Left lung (tissue), 10 donors: ENCODE measurements around the gene ZNF423. TPM values are rescaled to one million over a fixed set of nuclear protein-coding genes. Genes with fewer than 3 reads are reported as not detected.

Source experiments
- ATAC-seq: fragments of 200-7000 bp; cut with Tn5 transposase; one replicate; pipeline ENCODE4 v1.9.1; 2020; ENCODE audit warnings: moderate library complexity
- DNase-seq, 4 donors: peaks; one replicate each; pipeline ENCODE4 v3.0.0-alpha.2; 2013 to 2020
- H3K27ac ChIP-seq, 2 donors: fragments of 200-600 bp; sonication (generic) in 1 of 2; one replicate each; pipeline versions ENCODE4 v1.5.0 to v1.8.0; 2020 to 2021
- H3K27me3 ChIP-seq, 2 donors: fragments of 200-600 bp; sonication (generic) in 1 of 2; one replicate each; pipeline versions ENCODE4 v1.5.0 to v1.8.0; 2020 to 2021
- H3K36me3 ChIP-seq, 2 donors: fragments of 200-600 bp; sonication (generic) in 1 of 2; one replicate each; pipeline versions ENCODE4 v1.5.0 to v1.8.0; 2020 to 2021
- H3K4me1 ChIP-seq, 2 donors: fragments of 200-600 bp; one replicate each; pipeline ENCODE4 v1.8.0; 2021
- H3K4me3 ChIP-seq, 2 donors: fragments of 200-600 bp; sonication (generic) in 1 of 2; one replicate each; pipeline versions ENCODE4 v1.5.0 to v1.8.0; 2020 to 2021; ENCODE audit warnings: mild to moderate bottlenecking in 1 of 2
- H3K9me3 ChIP-seq, 2 donors: fragments of 200-600 bp; sonication (generic) in 1 of 2; one replicate each; pipeline versions ENCODE4 v1.5.0 to v1.8.0; 2020 to 2021
- intact Hi-C, 2 donors: fragments of 100-400 bp; cut with DNase I; formaldehyde crosslinking; loops; one replicate each; pipeline versions ENCODE4 v1.11.2 to v1.14.2; 2022
- polyA plus RNA-seq, 6 donors: library from polyadenylated mRNA; unstranded; fragments of 120-200 nt; gene quantifications; one replicate each; pipeline ENCODE4 v1.2.1, GENCODE V29; 2013; ENCODE audit not compliant: insufficient read length in 6 of 6
- total RNA-seq, 2 donors: library from RNA; stranded (reverse); fragmentation: NEBNext Ultra II Directional; extraction: Animal tissue kit (Norgen Biotek cat#: 25700); gene quantifications; one replicate each; pipeline ENCODE4 v1.2.1, GENCODE V29; 2021
- TF ChIP-seq, protein P1 (sequence below), 2 donors: fragments of 200-600 bp; sonication (generic) in 1 of 2; IDR thresholded peaks; one replicate each; pipeline versions ENCODE4 v1.5.0 to v1.8.0; 2021; ENCODE audit warnings: antibody characterized with exemption in 2 of 2
- donor health status: DM: no; HTN: yes; CAD: no.
- donor health status: DM: no; HTN: no; CAD: no.

The ZNF423 gene
- total and polyA plus RNA-seq, 8 donors, result 7.8 to 30.5 (median 26.6) TPM

DNA sequence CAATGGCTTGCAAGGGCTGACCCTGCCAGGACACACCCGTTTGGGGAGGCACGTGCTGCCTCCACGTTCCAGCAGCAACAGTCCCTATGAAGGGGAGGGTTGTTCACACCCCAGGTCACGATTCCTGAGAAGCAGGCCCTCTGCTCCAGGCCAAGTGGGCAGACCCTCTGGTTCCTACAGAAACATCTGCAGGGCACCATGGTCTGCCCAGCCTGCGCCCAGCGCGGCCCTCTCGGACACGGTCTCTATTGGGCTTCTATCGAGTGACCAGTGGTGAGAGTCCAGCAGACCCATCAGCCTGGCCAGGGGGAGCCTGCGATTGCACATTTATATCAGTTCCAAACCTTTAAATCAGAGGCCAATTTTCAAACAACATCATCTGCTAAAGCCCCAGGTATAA, 128.3 kb downstream of the ZNF423 start:
- H3K4me3 ChIP-seq, result no peak overlapping the region
- ATAC-seq (no peak), DNase-seq (no peak)
- intact Hi-C loops, result no loop called here
- H3K4me1 ChIP-seq, result no peaks in the 10 kb centered on the region
- H3K36me3 ChIP-seq, result no peaks in the 10 kb centered on the region
- no peaks in the 10 kb centered on the region for H3K27me3 ChIP-seq
- TF ChIP-seq, protein P1, sequence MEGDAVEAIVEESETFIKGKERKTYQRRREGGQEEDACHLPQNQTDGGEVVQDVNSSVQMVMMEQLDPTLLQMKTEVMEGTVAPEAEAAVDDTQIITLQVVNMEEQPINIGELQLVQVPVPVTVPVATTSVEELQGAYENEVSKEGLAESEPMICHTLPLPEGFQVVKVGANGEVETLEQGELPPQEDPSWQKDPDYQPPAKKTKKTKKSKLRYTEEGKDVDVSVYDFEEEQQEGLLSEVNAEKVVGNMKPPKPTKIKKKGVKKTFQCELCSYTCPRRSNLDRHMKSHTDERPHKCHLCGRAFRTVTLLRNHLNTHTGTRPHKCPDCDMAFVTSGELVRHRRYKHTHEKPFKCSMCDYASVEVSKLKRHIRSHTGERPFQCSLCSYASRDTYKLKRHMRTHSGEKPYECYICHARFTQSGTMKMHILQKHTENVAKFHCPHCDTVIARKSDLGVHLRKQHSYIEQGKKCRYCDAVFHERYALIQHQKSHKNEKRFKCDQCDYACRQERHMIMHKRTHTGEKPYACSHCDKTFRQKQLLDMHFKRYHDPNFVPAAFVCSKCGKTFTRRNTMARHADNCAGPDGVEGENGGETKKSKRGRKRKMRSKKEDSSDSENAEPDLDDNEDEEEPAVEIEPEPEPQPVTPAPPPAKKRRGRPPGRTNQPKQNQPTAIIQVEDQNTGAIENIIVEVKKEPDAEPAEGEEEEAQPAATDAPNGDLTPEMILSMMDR (IDR thresholded peaks at IDR 0.05), result no peak
- no peak overlapping the region for H3K27ac ChIP-seq
- H3K9me3 ChIP-seq, result peaks cover 0 to 12% of the 10 kb centered on the region in 2 donors

GRCh38 chr16:49726155-49726554, 129.8 kb downstream of the ZNF423 start:
- intact Hi-C loops, result no loop called here
- no peaks in the 10 kb centered on the region for H3K4me1 ChIP-seq
- H3K36me3 ChIP-seq, result no peaks in the 10 kb centered on the region
- no peaks in the 10 kb centered on the region for H3K27me3 ChIP-seq
- no peak overlapping the region for H3K27ac ChIP-seq
- TF ChIP-seq, protein P1 (IDR thresholded peaks at IDR 0.05), result no peak
- H3K4me3 ChIP-seq, result no peak overlapping the region
- ATAC-seq, result no peak
- H3K9me3 ChIP-seq, result peaks cover 0 to 12% of the 10 kb centered on the region in 2 donors
- no peak for DNase-seq

DNA sequence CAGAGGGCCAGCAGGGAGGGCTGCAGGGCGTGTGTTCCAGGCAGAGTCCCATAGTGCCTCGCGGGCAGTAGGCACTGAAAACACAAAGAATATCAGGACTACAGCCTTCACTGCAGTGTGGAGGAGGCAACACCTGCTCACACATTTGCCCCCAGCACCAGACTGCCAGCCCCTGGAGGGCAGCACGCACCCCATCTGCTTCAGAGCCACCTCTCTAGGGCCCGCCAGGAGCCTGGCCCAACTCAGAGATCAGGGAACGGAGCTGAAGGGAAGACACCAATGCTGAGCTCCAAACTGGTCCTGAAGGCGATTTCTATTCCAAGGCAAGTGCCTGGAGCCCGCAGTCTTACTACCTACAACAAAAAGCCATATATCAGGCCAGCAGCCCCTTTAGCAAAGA, 130.3 kb downstream of the ZNF423 start:
- Histone ChIP-seq H3K4me1 (no peaks in the 10 kb centered on the region), H3K27me3 (no peaks in the 10 kb centered on the region), H3K27ac (no peak overlapping the region), H3K4me3 (no peak overlapping the region), H3K9me3 (peaks cover 0 to 12% of the 10 kb centered on the region in 2 donors), H3K36me3 (no peaks in the 10 kb centered on the region)
- TF ChIP-seq, protein P1 (IDR thresholded peaks at IDR 0.05), result no peak
- intact Hi-C loops, result no loop called here
- DNase-seq (no peak), ATAC-seq (no peak)

- Histone ChIP-seq H3K27me3 (no peaks in the 10 kb centered on the region), H3K9me3 (peaks cover 0 to 8% of the 10 kb centered on the region in 2 donors), H3K27ac (no peak overlapping the region), H3K4me3 (no peak overlapping the region), H3K36me3 (no peaks in the 10 kb centered on the region), H3K4me1 (no peaks in the 10 kb centered on the region)
- TF ChIP-seq, protein P1 (IDR thresholded peaks at IDR 0.05), result no peak
- intact Hi-C loops, result no loop called here
- ATAC-seq (no peak), DNase-seq (no peak)
Observed at GRCh38 chr16:49724774-49725173, 131.1 kb downstream of the ZNF423 start.

- DNase-seq (no peak), ATAC-seq (no peak)
- Histone ChIP-seq H3K27me3 (no peaks in the 10 kb centered on the region), H3K4me1 (no peaks in the 10 kb centered on the region), H3K27ac (no peak overlapping the region), H3K4me3 (no peak overlapping the region), H3K36me3 (no peaks in the 10 kb centered on the region), H3K9me3 (no peaks in the 10 kb centered on the region)
- intact Hi-C loops, result no loop called here
- TF ChIP-seq, protein P1 (IDR thresholded peaks at IDR 0.05), result no peak
Observed at GRCh38 chr16:49723310-49723709, 132.6 kb downstream of the ZNF423 start.
